ENCODE data around the gene DBH. TPM values are rescaled to one million over a fixed set of nuclear protein-coding genes. Genes with fewer than 3 reads are reported as not detected.

DBH gene
- total RNA-seq, 1 donor from 2014 or later = under 0.01 TPM

DNA sequence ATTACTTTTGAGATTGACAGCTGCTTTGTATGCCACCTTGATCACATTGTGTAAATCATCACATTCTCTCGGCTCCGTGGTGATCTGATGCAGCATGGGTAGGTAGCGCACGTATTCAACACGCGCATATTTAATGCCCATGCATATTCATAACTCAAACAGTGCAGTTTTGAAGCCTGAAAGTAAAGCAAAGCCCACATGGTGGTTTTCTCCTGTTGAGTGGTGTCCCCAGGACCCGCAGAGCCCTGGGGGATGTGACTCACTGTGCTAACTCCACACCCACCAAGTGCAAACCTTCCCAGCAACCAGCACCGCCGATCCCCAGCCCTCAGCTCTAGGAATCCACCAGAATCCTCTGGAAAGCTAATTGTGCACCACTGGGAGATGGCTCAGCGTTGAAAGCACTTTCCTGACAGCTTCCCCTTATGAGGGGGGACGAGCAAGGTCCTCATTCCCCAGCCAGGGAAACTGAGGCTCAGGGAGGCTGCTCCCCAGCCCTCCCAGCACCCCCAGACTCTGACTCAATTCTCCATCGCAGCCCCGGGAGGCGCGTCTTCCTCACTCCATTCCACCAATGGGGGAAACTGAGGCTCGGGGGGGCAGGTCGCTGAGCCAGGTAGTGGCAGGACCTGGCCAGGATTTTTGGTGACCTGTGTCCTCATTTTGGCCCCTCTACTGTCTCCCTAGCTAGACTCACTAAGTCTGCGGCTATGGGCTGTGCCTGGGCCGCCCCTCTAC is 55.6 kb downstream of the DBH start:
- DNase-seq (ENCODE audit: low spot score in 2 of 2) (no peak), FAIRE-seq (no peak)

DNA sequence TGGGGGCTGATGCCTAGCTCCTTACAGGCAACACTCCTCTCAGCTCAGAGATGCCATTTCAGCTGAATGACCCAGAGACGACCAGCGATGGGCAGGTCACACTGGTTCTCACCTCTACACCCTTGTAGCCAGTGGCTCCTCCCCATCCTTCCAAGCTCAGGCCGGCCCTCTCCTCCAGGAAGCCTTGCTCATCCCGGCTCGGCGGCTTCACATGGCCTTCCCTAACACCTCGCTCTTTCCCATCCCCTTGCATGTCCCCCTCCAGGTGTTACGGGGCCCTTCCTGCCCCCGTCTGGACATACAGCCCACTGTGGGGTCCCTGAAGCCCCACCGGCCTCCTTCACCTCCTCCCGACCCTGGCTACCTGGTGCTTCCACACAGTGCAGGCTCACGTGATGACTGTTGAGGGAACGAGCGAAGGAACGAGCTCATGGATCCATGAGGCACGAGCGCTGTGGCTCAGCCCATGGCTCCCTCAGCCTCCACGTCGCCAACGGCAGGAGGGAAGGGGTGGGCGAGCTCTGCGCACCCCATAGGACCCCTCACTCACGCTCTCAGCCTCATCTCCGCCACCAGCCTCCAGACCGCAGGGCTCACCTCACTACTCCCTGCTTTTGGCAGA is 56.3 kb downstream of the DBH start:
- DNase-seq (ENCODE audit: low spot score in 2 of 2) (no peak), FAIRE-seq (no peak)

DNA sequence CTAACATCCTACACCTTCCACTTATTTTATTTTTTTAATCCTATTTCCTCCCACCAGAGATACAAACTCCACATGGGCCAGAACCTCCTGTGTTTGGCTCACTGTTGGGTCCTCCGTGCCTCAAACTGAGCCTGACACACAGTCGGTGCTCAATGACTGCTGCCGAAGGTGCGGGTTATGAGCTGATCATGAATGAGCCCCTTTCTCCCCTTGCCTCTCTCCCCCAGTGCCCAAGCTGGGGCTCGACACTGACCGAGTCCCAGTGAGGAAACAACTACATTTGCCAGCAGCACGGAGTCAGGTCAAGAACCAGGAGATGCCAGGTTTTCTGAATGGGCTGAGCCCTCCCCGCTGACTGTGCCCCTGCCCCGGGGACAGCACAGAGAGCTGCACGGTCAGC is 57.0 kb downstream of the DBH start:
- no peak for FAIRE-seq
- no peak for DNase-seq (ENCODE audit: low spot score in 2 of 2)

DNA sequence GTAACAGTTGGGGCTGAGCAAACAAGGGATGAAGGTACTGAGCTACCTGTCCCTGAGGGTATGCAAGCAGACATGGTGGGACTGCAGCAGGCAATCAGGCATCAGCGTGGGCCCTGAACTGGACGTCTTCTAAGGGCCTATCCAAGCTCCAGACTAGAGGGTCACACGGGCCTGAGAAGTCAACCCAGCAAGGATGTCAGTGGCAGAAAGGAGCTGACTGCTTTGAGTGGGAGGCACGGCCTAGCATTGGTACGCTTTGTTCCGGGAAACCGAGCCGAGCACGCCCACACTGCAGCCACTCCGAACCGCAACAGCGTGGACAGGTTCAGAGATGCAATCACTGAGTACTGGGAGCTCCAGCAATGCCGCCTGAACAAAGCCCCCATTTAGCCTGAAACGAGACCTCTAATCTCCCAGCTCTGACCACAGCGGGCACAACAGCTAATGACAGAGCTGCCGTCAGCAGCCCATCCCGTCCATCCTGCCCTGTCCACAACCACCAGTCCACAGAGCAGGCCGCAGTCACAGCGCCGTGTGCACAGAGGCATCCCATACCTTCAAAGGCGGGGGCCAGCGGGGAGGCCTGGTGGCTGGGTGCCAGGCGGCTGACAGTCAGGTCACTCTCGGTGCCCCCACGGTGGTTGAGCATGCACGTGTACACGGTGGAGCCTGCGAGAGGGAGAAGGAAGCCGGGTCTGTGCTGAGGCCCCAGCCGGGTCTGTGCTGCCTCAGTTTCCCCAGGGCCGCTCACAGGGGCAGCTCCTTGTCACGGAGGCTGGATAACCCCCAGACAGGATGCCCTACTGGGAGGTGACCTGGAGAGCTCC is 57.8 kb downstream of the DBH start:
- no peak for DNase-seq (ENCODE audit: low spot score in 2 of 2)
- no peak for FAIRE-seq

DNA sequence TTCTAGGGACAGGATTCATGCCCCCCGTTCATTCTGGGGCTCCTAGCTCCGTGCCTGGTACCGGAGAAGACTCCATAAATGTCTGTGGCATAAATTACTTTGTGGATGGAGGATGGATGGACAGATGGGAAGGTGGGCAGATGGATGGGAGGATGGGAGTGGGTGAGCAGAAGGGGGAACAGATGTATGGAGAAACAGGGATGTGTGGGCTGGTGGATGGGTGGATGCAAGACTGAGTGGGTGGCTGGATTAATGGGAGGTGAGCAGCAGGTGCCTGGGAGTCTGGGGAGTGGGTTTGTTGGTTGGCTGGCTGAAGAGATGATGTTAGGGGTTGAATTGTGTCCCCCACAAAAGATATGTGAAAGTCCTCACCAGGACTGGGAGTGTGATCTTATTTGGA is 58.5 kb downstream of the DBH start:
- FAIRE-seq = no peak
- DNase-seq (ENCODE audit: low spot score in 2 of 2) = no peak

DNA sequence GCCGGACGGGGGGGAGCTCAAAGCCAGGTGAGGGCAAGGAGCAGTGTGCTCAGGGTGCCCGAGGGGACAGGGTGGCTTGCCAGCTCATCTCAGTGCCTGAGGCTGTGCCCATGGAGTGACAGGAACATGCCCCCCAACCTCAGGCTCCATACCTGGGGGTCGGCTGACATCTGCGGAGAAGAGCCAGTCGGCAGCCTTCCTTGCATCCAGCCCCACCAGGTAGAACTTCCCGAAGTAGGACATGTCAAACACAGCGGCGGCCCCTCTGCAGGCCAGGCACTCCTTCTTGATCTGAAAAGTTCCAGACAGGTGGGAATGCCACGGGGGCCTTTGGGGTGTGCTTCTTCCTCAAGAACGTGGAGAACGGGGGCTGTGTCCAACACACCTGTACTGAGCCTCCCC is 59.9 kb downstream of the DBH start:
- DNase-seq (ENCODE audit: low spot score in 2 of 2) (no peak), FAIRE-seq (no peak)

DNA sequence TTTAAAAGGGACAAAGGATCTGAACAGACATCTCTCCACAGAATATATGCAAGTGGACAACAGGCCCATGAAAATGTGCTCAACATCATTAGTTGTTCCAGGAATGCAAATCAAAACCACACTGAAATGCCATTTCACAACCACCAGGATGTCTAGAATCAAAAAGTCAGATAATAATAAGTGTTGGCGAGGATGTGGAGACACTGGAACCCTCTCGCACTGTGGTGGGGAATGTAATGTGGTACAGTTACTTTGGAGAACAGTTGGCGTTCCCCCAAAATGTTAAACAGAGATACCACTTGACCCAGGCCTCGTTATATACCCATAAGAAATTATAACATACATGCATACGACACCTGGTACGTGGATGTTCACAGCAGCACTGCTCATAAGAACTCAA is 63.4 kb downstream of the DBH start:
- FAIRE-seq = no peak
- no peak for DNase-seq (ENCODE audit: low spot score in 2 of 2)

DNA sequence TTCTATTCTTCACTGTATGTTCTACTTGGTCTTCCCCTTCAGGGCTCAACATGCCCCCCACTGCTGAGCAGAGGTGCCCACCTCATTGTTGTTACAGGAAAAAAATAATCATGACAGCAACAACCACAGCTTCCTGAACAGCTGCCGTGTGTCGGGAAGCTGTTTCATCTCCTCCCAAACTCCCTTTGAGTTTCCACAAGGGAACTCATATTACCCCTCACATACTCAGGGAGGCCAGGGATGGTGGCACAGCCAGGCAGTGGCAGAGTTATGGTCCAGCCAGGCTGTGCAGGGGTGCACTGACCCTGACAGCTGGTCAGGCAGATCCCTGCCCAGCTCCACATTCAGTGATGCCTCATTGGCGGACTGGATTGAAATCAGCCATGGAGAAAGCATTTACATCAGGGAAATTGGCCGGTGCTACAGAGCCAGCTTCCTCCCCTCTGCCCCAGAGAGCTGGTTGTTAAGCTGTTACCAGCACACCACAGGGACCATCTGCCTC is 64.7 kb downstream of the DBH start:
- FAIRE-seq = no peak
- DNase-seq (ENCODE audit: low spot score in 2 of 2) = no peak

DNA sequence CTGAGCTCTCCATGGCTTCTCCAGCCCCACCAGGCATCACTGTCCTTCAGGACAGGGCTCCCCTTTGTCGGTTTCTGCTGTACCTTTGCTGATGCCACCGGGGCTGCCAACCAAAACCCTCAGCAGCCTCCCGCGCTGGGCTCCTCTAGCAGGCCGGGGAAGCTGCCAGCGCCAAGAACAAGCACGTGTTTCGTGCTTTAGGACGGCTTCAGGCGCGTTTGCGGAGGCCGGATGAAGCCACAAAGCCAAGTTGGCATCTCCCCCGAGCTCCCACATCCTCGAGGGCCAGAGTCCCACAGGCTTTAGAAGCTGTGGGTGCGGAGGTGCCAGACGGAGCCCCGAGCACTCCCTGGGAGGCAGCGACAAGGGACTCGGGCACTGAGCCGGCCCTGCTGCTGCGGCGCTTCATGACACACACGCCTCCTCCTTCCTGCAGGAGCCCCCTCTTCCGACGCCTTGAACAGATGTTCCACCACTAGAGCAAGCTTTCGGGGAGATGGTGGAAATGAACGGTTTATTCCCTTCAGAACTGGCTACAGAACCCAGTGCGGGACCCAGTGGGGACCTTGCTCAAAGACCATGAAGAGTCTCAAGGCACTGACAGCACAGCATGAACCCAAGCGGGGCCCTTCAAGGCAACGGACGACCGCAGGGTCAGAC is 65.3 kb downstream of the DBH start:
- no peak for DNase-seq (ENCODE audit: low spot score in 2 of 2)

DNA sequence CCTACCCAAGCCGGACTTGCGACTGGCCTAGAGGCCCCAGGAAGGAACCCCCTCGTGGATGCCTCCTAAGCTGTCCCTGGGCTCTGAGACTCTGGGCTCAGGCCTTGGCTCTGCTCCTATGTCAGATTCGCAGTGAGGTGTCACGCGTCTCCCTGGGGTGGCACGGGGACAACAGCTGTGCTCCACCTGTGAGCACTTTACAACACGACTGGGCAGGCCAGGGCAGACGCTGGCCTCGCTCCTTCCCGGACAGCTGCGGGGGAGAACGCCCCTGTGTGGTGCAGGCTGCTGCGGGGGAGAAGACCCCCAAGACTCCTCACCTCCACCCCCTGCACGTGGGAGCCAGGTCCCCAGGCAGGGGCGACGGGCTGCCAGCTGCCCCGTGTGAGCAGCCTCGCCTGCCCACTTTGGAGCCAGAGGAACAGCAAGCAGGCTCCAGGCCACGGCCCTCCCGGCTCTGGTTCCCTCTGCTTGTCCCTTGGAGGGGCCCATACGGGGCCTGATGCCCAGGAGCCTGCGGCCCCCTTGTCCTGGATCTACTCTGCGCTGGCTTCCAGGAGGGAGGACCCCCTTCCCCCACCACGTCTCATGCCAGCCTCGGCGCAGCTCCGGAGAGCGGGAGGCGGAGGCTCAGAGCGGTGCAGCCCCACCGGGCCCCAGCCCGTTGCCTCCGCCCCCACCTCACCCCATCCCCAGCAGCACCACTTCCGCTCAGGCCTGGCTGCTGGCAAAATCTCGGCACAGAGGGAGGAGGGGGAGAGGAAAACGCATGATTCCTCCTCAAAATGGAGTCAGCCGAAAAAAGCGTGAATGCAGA is 66.0 kb downstream of the DBH start:
- FAIRE-seq (no peak), DNase-seq (ENCODE audit: low spot score in 2 of 2) (no peak)

More for the DNA sequence above, 65.3 kb downstream of the DBH start:
- FAIRE-seq = no peak

DNA sequence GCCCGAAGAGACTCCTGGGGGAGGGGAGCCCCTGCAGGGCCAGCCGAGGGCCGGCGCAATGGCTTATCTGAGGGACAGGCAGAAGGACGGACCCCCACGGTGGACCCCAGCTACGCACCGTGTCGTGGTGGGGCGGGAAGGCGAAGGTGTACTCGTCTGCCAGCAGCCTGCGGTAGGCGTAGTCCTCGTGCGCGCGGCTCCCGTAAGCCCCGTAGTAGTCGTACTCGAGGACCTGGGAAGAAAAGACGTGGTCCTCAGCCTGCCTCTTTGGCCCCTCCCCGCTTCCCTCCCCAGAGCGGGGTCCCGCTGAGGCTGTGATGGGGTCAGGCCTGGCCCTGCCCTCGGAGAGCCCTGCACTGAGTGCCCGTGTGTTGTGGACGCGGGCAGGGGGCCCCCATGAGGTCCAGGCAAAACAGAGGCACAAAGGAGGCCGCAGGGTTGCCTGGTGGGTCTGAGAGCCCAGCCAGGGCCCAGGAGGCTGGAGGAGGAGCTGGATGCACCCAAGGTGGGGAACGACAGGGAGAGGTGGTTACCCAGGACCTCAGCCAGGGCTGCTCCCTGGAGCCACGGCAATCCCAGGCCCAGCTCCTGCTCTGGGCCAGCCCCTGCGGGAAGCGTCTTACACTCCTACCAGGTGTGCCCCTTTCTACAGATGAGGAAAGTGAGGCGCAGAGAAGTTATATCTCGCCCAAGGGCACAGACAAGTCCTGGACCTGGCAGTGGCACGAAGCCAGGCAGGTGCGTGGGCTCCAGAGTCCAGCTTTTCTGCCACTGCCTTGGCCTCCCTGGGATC is 66.8 kb downstream of the DBH start:
- no peak for DNase-seq (ENCODE audit: low spot score in 2 of 2)
- no peak for FAIRE-seq

DNA sequence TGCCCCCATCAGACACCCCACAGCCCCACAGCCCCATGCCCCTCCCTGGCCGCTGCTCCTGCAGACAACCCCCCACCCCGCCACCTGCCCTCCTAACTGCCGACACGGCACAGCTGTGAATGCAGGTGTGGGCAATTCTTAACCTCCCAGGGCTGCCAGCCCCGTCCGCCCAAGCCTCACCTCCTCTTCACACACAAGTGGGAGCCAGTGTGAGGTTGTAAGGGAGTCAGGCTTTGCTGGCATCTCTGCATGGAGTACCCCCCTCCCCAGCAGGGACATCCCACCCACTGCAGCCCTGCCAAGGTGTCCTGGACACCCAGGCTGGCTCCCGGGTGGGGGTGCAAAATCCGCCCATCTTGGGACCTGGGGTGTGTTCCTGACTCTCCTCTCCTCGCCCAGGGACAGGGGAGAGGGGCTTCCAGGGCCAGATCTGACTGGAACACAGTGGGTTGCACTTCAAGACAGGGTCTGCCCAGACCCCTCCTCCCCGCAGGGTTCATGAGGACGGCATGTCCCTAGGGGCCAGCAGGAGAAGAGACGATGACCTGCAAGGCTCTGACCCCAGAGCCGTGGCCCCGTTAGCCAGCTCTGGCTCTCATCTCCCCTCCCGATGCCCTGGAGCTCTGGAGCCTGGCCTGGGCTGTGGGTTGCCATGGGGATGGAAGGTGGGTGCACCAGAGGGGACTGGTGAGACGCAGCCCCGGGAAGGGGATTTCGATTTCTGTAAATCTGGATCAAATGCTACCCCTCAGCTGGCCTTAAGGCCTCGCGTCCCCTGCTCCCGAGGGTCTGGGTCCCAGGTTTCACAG is 67.6 kb downstream of the DBH start:
- FAIRE-seq (no peak), DNase-seq (ENCODE audit: low spot score in 2 of 2) (no peak)

DNA sequence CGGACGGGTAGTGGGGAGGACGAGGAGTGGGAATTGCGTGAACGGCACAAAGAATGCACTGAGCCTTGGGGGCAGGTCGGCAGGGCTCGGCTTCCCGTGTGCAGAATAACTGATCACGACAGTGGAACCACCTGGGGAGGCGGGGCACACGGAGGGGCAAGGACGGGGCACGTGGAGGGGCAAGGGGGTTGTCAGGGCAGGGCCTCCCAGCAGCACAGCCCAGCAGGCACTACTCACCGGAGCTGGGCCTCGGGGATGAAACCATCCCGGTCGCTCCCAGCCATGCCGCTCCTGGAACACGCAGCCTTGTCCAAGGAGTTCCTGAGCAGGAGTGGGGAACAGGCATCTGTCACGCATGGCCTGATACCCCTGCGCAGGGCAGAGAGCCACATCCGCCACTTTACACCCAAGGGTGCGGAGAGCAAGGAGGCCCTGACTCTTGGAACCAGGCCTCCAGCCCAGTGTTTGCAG is 68.6 kb downstream of the DBH start:
- no peak for DNase-seq (ENCODE audit: low spot score in 2 of 2)
- no peak for FAIRE-seq

DNA sequence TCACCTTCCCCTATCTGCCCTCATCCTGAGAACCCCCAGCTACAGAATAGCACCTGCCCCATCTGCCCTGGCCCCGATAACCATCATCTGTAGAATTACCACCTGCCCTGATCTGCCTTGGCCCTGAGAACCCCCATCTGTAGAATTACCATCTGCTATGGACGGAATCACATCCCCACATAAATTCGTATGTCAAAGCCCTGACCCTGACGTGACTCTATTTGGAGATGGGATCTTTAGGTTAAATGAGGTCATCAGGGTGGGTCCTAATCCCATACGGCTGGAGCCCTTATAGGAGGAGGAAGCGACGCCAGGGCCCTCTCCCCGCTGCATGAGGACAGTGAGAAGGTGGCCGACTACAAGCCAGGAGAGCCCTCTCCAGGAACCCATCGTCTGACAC is 69.4 kb downstream of the DBH start:
- no peak for FAIRE-seq
- DNase-seq (ENCODE audit: low spot score in 2 of 2) = no peak

DNA sequence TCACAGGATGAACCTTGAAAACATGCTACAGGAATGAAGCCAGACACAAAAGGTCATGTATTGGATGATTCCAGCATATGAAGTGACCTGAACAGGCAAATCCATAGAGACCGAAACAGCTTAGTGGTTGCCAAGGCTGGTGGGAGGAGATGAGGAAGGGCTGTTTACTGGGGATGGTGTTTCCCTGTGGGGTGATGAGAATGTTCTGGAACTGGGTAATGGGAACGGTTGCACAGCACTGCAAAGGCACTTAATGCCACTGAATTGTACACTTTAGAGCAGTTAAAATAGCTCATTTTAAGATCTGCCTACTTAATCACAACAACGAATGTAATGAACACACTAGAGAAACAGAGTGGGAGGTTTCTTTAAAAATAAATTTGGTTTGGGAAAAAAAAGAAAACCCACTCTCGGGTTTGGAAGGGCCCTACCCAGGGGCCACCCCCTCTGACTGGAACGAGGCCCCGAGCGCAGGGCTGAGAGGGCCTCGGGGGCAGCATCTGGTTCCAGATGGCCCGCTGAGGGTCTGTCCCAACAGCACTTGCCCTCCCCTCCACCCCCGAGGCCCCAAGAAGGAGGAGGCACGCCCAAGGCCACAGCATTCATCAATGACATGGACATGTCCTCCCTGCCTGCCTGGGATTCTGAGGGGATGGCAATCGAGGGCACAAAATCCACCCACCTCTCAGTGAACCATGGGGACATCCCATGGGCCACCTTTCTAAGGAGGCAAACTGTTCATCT is 70.3 kb downstream of the DBH start:
- FAIRE-seq (no peak), DNase-seq (ENCODE audit: low spot score in 2 of 2) (no peak)

DNA sequence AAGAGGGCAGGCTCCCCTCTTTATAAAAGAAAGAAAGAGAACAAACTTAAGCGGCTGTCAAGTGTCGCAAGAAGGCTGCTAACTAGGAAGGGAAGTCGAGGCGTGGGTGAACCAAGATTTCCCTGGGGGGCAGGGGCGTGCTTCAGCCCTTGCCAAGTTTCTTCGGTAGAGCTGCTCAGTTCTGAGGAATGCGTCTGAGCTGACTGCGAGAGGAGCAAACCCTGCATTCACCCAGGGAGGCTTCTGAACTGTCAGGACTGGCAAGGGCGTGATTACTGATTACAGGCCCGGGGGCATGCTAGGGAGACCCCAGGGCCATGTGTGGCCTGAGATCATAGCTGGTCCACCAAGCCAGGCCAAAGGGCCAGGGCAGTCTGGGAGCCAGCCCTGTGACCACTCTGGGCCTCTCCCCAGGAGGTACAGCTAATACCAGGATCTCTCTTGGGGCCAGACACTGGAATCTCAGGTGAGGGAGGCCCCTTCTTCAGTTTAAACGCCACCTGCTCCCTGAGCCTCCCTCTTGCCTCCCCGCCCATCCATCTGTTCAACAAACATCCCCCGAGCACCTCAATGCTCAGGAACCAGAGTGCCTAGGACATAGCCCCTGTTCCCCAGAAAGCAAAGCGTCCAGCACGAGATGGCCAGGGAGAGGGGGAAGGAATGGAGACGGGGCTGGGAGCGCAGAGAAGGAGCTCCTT is 71.1 kb downstream of the DBH start:
- FAIRE-seq = no peak
- DNase-seq (ENCODE audit: low spot score in 2 of 2) = no peak

DNA sequence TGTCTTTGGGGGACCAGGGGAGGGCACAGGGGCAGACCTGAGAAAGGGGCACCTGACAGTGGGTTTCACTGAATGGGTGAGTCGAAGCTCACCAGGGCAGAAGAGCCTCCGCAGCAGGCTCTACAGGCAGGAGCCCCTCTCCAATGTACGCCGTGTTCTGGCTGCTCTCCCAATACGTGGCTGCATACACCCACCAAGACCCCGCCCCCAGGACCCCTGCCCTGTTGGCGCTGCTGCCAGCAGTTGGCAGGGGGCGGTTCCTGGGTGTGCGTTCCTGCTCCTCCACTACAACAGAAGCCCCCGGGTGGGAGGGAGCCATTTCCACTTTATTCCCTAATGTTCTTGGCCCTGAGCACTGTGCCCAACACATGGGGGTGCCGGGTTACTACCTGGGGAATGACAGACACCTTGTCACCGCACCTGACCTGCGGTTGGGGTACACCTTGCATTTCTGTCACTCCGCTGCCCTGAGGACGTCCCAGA is 71.6 kb downstream of the DBH start:
- FAIRE-seq (no peak), DNase-seq (ENCODE audit: low spot score in 2 of 2) (no peak)

Measured in frontal cortex (tissue), 4 donors.